ENCODE measurements around the gene CAMSAP1. TPM values are rescaled to one million over a fixed set of nuclear protein-coding genes. Genes with fewer than 3 reads are reported as not detected.

CAMSAP1 gene
- total RNA-seq, 6 experiments from 2014 or later: 5.2 to 16.1 (median 10.4) TPM

DNA sequence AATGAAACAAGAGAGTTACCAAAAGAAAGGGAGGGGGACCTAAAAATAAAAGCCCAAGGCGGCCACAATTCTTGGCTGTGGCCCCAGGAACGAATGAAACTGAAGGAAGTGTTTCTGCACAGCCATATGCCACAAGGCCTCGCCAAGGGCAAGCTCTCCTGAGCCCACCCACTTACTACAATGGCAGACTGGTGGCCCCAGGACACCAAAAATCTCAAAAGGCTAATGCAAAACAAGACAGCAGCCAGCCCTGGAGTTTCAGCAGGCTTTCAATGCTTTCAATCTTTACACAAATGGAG, 4.0 kb downstream of the CAMSAP1 start:
- TF ChIP-seq POLR2A (IDR thresholded peaks at IDR 0.05) (no peak), CTCF (IDR thresholded peaks at IDR 0.05) (no peak)
- ATAC-seq (no peak), DNase-seq (no peak)
- Histone ChIP-seq H3K27me3 (no peaks in the 10 kb centered on the region), H3K36me3 (no peaks in the 10 kb centered on the region), H3K9me3 (no peaks in the 10 kb centered on the region), H3K4me3 (no peak overlapping the region), H3K27ac (no peak overlapping the region), H3K4me1 (peaks cover 0 to 14% (median 5%) of the 10 kb centered on the region in 4 donors)
- intact Hi-C loops (cut with DNase I): loop anchor here in 1 of 2 donors (10.0 kb wide), 1 partner anchor 51 kb away; no protein-coding TSS in a partner anchor
- 60% methylated on average over 3 of the region's 3 CpGs for WGBS (ENCODE audit: insufficient coverage, low coverage, low lambda C conversion rate, missing lambda C conversion rate)

DNA sequence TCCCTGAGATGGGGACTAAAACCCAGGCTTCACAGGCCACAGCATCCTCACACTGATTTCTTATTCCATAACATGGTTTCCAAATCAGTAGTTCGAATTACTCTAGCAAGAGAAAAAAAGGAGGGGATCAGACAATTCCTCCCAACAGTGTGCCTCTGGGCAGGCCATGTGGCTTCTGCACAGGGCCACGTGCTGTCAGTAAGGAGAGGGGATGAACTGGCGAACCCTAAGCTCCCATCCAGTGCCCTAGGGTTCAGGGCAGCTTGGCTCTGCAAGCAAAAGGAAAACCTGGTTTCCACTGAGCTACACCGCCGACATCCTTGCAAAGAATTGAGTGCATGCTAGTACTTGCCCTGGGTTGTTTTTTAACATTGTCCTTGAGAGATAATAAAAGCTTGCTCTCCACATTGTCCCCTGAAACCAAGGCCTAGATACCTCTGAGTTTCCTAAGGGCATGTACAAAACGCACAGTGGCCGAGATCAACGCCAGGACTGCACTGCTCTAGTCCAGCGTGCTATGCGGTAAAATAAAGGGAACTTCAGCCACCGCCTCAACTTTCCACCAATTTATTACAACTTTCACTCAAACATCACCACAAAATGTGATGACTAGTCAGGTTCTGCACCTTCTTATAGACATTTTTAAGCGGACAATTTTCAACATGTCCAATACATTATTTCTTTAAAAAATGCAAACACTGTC, 4.5 kb downstream of the CAMSAP1 start:
- intact Hi-C loops (cut with DNase I): loop anchor here in 1 of 2 donors (10.0 kb wide), 1 partner anchor 52 kb away; no protein-coding TSS in a partner anchor

GRCh38 chr9:135901826-135902225, 5.5 kb downstream of the CAMSAP1 start:
- no peak overlapping the region for H3K4me3 ChIP-seq
- H3K4me1 ChIP-seq: peaks cover 0 to 11% (median 4%) of the 10 kb centered on the region in 4 donors
- ATAC-seq (no peak), DNase-seq (peak in 1 of 3 donors; percentile 7)
- WGBS (ENCODE audit: insufficient coverage, low coverage, low lambda C conversion rate, missing lambda C conversion rate): 100% methylated on average over 2 of the region's 2 CpGs
- no peak for TF ChIP-seq CTCF (IDR thresholded peaks at IDR 0.05)
- no peak for TF ChIP-seq POLR2A (IDR thresholded peaks at IDR 0.05)
- no peaks in the 10 kb centered on the region for H3K36me3 ChIP-seq
- no peaks in the 10 kb centered on the region for H3K9me3 ChIP-seq
- no peak overlapping the region for H3K27ac ChIP-seq
- intact Hi-C loops (cut with DNase I): loop anchor here in 1 of 2 donors (10.0 kb wide), 1 partner anchor 53 kb away; no protein-coding TSS in a partner anchor
- H3K27me3 ChIP-seq: no peaks in the 10 kb centered on the region

More for the DNA sequence above, 4.5 kb downstream of the CAMSAP1 start:
- DNase-seq: no peak
- H3K4me3 ChIP-seq: no peak overlapping the region
- no peak for ATAC-seq
- no peaks in the 10 kb centered on the region for H3K9me3 ChIP-seq
- H3K27ac ChIP-seq: no peak overlapping the region
- TF ChIP-seq POLR2A (IDR thresholded peaks at IDR 0.05) (no peak), CTCF (IDR thresholded peaks at IDR 0.05) (no peak)
- H3K36me3 ChIP-seq: no peaks in the 10 kb centered on the region
- WGBS (ENCODE audit: insufficient coverage, low coverage, low lambda C conversion rate, missing lambda C conversion rate): 88% methylated on average over 10 of the region's 12 CpGs
- H3K4me1 ChIP-seq: peaks cover 0 to 11% (median 4%) of the 10 kb centered on the region in 4 donors
- H3K27me3 ChIP-seq: no peaks in the 10 kb centered on the region

- ATAC-seq: no peak
- H3K4me3 ChIP-seq: no peak overlapping the region
- H3K9me3 ChIP-seq: no peaks in the 10 kb centered on the region
- no peaks in the 10 kb centered on the region for H3K36me3 ChIP-seq
- H3K27ac ChIP-seq: no peak overlapping the region
- intact Hi-C loops (cut with DNase I): loop anchor here in 1 of 2 donors (10.0 kb wide), 1 partner anchor 54 kb away; no protein-coding TSS in a partner anchor
- peaks cover 0 to 11% (median 4%) of the 10 kb centered on the region in 4 donors for H3K4me1 ChIP-seq
- no peak for TF ChIP-seq CTCF (IDR thresholded peaks at IDR 0.05)
- TF ChIP-seq POLR2A (IDR thresholded peaks at IDR 0.05): no peak
- 97% methylated on average over 9 of the region's 9 CpGs for WGBS (ENCODE audit: insufficient coverage, low coverage, low lambda C conversion rate, missing lambda C conversion rate)
- no peaks in the 10 kb centered on the region for H3K27me3 ChIP-seq
- DNase-seq: no peak
Measured at GRCh38 chr9:135901031-135901758, 6.2 kb downstream of the CAMSAP1 start.
